Neuron (in vitro differentiated cells): ENCODE results near the gene BDNF.
A peak's percentile ranks its signal among the peaks of the same experiment; 100 is the strongest.
"Not testable (repeated sequence)": the region's sequence is repeated elsewhere in the genome, so short reads cannot be mapped to it uniquely, and the experiment has no call there.

Experiments used
- H2AFZ ChIP-seq: one replicate; pipeline ENCODE4 v1.6.1; 2013; ENCODE audit warnings: low read depth, mild to moderate bottlenecking, inconsistent platforms, low read length, moderate library complexity
- H3K27me3 ChIP-seq: one replicate; pipeline ENCODE4 v1.6.1; 2013; ENCODE audit warnings: low read length; ENCODE audit not compliant: insufficient read depth
- H3K36me3 ChIP-seq: one replicate; pipeline ENCODE4 v1.6.1; 2013; ENCODE audit warnings: low read length; ENCODE audit not compliant: insufficient read depth
- H3K4me1 ChIP-seq: one replicate; pipeline ENCODE4 v1.6.1; 2013; ENCODE audit warnings: low read length; ENCODE audit not compliant: insufficient read depth
- H3K4me3 ChIP-seq: 2 replicates; pipeline ENCODE4 v1.5.1; 2013; ENCODE audit warnings: mild to moderate bottlenecking, low read length, moderate library complexity
- H3K9me3 ChIP-seq: one replicate; pipeline ENCODE4 v1.6.1; 2013; ENCODE audit warnings: low read length

The BDNF gene

DNA sequence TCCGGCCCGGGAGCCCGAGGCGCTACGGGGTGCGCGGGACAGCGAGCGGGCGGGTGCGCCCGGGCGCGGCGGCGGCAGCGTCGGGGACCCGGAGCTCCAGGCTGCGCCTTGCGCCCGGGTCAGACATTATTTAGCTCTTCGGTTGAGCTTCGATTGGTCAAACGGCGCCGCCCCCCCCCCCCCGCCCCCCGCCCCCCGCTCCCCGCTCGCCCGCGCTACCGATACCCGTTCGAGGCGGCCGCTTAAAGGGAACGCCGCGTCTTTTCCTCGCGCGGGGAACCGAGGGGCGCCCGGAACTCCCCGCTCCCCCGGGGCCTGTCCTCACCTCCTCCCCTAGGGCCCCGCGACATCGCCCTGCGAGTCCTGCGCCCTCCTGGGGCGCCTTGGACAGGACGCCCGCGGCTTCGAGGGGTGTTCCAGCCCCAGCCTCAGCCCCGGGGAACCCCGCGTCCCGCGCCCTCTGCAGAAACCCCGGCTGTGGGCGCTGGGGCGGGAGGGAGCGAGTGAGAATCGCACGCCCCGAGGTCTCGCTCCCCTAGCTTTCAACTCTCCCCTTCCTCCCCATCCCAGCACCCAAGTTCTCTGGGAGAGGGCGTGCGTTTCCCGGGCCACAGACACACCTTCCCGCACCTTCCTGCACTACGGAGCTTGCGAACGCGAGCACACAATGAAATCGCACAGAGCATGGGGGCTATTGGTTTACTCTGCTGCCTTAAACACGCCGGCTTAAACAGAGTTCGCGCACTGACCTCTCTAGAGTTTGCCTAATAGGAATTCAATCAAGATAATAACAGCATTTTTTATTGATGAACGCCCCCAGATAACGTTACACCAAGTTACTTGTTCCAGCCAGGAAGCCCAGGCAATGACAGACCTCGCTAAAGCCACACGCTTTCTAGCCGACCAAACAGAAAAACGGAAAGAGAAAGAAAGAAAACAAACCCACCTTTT, at the start of gene BDNF:
Gene BDNF (minus strand): TSS at position 105 of the 951 bp plus-strand sequence. CDS start 41,891 bp downstream, outside the sequence.
- Histone ChIP-seq H3K4me1 (peaks cover 24% of the 10 kb centered on the region), H3K9me3 (no peaks in the 10 kb centered on the region), H3K4me3 (peak within 1 kb of the TSS; percentile 41), H3K27me3 (peaks cover 44% of the 10 kb centered on the region), H2AFZ (peak within 1 kb of the TSS; percentile 83), H3K36me3 (no peaks in the 10 kb centered on the region)

GRCh38 chr11:27740362-27741013, 40.2 kb upstream of the BDNF start:
- H3K4me1 ChIP-seq, result peaks cover 5% of the 10 kb centered on the region
- H3K4me3 ChIP-seq, result no peak overlapping the region
- no peak overlapping the region for H2AFZ ChIP-seq
- no peaks in the 10 kb centered on the region for H3K36me3 ChIP-seq
- no peaks in the 10 kb centered on the region for H3K9me3 ChIP-seq
- H3K27me3 ChIP-seq, result peaks cover 2% of the 10 kb centered on the region

DNA sequence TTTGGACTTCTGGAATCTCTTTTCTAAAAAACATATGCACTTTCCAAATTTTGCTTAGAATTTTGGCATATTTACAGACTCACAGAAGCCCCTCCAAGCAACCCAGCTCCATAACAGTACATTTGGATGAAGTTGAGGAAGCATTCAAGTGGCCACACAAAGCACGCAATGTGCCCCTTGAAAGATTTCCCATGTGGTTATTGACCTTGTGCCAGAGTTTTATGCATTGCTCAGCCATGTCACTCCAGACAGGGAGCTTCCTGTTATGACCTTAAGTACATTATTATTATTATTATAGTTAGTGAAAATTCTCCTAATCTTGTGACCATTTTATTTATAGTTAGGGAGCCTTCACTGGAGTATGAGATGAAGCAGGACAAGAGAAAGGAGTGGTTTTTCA, 35.0 kb upstream of the BDNF start:
- no peaks in the 10 kb centered on the region for H3K27me3 ChIP-seq
- H3K4me3 ChIP-seq, result no peak overlapping the region
- H3K9me3 ChIP-seq, result no peaks in the 10 kb centered on the region
- H2AFZ ChIP-seq, result no peak overlapping the region
- no peaks in the 10 kb centered on the region for H3K36me3 ChIP-seq
- H3K4me1 ChIP-seq, result peaks cover under 1% of the 10 kb centered on the region

- H3K4me1 ChIP-seq, H3K36me3 ChIP-seq, H3K9me3 ChIP-seq, H3K27me3 ChIP-seq, H2AFZ ChIP-seq, H3K4me3 ChIP-seq: not testable (repeated sequence)
Measured at GRCh38 chr11:27731803-27732202, 31.5 kb upstream of the BDNF start.

- Histone ChIP-seq H3K4me3 (no peak overlapping the region), H2AFZ (no peak overlapping the region), H3K9me3 (no peaks in the 10 kb centered on the region), H3K36me3 (no peaks in the 10 kb centered on the region), H3K4me1 (peaks cover 3% of the 10 kb centered on the region), H3K27me3 (peaks cover 34% of the 10 kb centered on the region)
Measured at GRCh38 chr11:27726981-27727380, 26.7 kb upstream of the BDNF start.

DNA sequence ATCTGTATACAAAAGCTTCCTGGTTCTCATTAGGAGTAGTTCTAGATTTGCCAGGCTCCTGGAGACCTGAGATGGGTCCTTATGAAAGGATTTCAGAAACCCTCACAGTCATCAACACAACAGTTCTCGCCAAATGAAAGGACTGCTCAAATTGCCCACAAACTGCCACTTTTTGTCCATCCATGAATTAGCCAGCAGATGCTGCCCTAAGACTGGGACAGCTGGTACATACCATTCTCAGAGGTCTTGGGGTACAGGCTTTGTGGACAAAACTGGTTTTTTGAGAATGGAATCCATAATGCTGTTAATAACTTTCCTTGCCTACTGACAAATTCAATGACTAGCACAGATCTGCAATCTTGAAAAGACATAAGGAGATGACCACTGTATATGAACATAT, 23.4 kb upstream of the BDNF start:
- H3K36me3 ChIP-seq, result no peaks in the 10 kb centered on the region
- H3K4me3 ChIP-seq, result no peak overlapping the region
- H3K27me3 ChIP-seq, result peaks cover 55% of the 10 kb centered on the region
- no peak overlapping the region for H2AFZ ChIP-seq
- no peaks in the 10 kb centered on the region for H3K9me3 ChIP-seq
- peaks cover 8% of the 10 kb centered on the region for H3K4me1 ChIP-seq

- Histone ChIP-seq H3K36me3 (no peaks in the 10 kb centered on the region), H3K4me1 (peaks cover 11% of the 10 kb centered on the region), H3K27me3 (peaks cover 55% of the 10 kb centered on the region), H3K4me3 (peak overlapping the region; percentile 43), H2AFZ (peak overlapping the region; percentile 31), H3K9me3 (no peaks in the 10 kb centered on the region)
Measured at GRCh38 chr11:27722953-27723344, 22.7 kb upstream of the BDNF start.

DNA sequence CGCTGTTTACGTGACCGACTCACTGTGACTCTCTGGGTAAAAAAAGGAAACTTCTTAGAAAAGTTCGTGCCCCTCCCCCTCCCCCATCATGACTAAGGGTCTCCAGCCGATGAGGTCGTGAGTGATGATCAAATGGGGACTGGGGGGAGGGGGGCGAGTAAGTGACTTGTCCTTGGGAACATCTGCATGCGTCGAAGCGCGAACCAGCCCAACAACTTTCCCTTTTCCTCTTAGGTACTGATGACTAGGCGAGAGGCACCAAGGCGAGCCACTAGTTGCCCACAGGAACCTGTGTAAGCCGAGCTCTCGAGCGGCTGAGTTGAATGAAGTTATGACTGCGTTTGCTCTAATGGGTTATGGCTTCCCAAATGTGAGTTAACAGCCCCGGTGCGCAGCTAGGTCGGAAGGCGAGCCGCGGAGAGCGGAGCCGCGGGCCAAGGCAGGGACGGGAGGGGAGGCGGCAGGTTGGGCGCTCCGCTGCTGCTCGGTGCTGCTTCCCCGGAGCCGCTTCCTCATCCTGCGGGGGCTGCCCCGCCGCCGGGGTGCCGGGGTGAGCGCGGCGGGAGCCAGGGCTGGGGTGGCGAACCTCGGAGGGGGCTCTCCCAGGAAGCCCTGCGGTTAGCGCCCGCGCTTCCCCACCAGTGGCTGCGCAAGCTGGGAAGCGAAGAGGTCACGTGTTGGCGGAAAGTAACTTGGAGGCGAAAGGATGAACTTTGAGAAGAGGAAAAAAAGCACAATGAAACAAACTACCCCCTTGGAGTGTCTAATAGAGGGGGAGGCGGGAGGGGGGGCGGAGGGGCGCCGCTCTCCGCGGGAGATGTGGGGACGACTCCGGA, 22.1 kb upstream of the BDNF start:
- no peaks in the 10 kb centered on the region for H3K9me3 ChIP-seq
- peaks cover 16% of the 10 kb centered on the region for H3K4me1 ChIP-seq
- no peaks in the 10 kb centered on the region for H3K36me3 ChIP-seq
- H3K27me3 ChIP-seq, result peaks cover 55% of the 10 kb centered on the region
- H2AFZ ChIP-seq, result peak overlapping the region; percentile 31
- peak overlapping the region; percentile 43 for H3K4me3 ChIP-seq

DNA sequence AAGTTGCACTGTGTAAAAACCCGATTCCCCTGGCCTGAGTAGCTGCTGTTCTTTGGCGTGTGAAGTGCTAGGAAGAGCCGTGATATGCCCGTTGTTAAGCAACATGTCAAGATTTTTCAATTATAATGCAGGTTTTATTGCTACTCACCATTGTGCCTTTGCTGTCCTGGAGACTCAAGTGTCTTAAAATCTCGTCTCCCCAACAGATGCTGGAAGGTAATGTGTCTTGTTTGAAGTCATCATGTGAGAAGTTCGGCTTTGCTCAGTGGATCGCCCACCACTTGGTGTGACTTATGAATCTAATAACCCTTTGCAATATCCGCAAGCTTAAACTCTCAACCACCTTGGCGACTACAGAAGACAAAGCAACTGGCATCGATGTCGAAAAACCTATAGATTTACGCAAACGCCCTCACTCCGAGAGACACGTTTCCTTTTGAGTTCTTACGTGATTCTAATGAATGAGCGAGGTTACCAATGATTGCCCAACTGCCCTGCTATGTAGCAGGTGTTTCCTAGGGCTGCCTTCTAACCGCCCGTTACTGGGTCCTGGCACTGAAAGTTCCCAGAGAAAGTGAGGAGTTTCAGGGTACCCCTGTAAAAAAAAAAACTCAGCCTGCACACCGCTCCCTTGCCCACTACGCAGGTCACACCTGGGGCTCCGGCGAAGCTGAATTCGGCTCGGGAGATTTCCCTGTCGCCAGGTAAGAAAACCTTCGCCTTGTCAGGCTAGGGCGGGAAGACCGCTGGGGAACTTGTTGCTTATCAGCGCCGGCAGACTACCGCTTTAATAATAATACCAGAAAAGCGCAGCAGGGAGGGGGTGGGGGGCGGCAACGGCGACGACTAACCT, 21.2 kb upstream of the BDNF start:
- H3K36me3 ChIP-seq, result no peaks in the 10 kb centered on the region
- H3K9me3 ChIP-seq, result no peaks in the 10 kb centered on the region
- H2AFZ ChIP-seq, result no peak overlapping the region
- peak overlapping the region; percentile 43 for H3K4me3 ChIP-seq
- H3K4me1 ChIP-seq, result peaks cover 16% of the 10 kb centered on the region
- H3K27me3 ChIP-seq, result peaks cover 49% of the 10 kb centered on the region

GRCh38 chr11:27720277-27720830, 20.1 kb upstream of the BDNF start:
- H3K27me3 ChIP-seq, result peaks cover 45% of the 10 kb centered on the region
- H2AFZ ChIP-seq, result no peak overlapping the region
- no peak overlapping the region for H3K4me3 ChIP-seq
- H3K4me1 ChIP-seq, result peaks cover 16% of the 10 kb centered on the region
- H3K36me3 ChIP-seq, result no peaks in the 10 kb centered on the region
- no peaks in the 10 kb centered on the region for H3K9me3 ChIP-seq

DNA sequence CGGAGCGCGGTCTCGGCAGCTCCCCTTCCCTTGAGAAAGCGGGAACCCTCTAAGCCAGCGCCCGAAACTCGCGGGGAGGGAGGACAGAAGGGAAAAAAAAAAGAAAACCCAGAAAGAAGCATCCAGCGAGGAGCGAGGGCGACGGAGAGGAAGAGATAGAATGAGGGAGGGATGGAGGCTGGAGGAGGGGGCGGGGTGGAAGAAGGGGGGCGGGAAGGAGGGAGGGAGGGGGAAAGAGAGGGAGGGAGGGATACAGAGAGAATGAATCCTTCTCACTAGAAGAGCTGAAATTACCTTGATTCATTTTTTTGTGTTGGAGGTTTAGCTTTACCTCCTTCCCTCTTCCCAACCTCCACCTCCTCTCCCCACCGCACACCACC, 19.3 kb upstream of the BDNF start:
- Histone ChIP-seq H2AFZ (peak overlapping the region; percentile 83), H3K9me3 (no peaks in the 10 kb centered on the region), H3K27me3 (peaks cover 42% of the 10 kb centered on the region), H3K4me1 (peaks cover 16% of the 10 kb centered on the region), H3K4me3 (peak overlapping the region; percentile 75), H3K36me3 (no peaks in the 10 kb centered on the region)
